Measurements from ENCODE around the gene IRGC.

DNA sequence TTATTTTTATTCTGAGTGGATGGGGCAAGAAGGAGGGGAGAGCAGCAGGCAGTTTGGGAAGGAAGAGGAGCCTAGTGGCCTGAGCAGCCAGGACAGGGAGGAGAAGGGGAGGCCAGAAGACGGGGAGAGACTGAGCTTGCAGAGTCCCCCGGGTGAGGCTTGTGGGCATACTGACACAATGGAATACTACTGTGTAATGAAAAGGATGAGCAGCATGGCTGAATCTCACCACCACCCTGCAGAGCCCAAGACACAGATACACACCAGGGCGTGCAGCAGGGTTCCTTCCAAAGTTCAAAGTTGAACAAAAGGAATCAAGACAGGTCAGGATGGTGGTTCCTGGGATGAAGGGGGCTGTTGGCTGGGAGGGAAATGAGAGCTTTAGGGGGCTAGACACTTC is 46.9 kb downstream of the IRGC start:
- TF ChIP-seq, protein P1, sequence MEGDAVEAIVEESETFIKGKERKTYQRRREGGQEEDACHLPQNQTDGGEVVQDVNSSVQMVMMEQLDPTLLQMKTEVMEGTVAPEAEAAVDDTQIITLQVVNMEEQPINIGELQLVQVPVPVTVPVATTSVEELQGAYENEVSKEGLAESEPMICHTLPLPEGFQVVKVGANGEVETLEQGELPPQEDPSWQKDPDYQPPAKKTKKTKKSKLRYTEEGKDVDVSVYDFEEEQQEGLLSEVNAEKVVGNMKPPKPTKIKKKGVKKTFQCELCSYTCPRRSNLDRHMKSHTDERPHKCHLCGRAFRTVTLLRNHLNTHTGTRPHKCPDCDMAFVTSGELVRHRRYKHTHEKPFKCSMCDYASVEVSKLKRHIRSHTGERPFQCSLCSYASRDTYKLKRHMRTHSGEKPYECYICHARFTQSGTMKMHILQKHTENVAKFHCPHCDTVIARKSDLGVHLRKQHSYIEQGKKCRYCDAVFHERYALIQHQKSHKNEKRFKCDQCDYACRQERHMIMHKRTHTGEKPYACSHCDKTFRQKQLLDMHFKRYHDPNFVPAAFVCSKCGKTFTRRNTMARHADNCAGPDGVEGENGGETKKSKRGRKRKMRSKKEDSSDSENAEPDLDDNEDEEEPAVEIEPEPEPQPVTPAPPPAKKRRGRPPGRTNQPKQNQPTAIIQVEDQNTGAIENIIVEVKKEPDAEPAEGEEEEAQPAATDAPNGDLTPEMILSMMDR (IDR thresholded peaks at IDR 0.05), result no peak
- TF ChIP-seq POLR2A (IDR thresholded peaks at IDR 0.05), result no peak

Data from suprapubic skin (tissue), 3 donors.